ENCODE results near the gene ABRACL.
A peak's percentile ranks its signal among the peaks of the same experiment; 100 is the strongest.

ABRACL gene

DNA sequence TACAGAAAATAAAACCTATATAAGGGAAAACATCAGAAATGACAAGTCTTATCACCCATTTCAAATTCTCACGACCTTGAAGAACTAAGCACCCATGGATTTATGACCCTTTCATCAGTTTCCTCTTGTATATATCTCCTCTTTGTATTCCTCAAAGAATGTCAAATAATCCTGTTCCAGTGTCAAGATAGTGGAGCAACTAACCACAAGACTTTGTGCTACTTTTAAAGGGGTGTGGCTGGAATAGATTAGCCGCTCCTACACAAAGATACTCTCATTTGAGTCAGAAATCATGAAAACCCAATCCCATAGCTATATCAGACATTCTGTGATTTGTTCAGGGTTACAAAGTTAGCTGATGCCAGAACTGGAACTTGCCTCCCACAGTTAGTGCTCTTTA, 47.1 kb upstream of the ABRACL start:
- H3K4me3 ChIP-seq (replicated peaks; ENCODE audit: insufficient read depth, low read length): no peak overlapping the region
- DNase-seq (ENCODE audit: low read depth in 1 of 2, low spot score in 1 of 2): no peak
- no peaks in the 10 kb centered on the region for H3K27me3 ChIP-seq (ENCODE audit: insufficient read depth, poor library complexity, severe bottlenecking)
- TF ChIP-seq, protein P1, sequence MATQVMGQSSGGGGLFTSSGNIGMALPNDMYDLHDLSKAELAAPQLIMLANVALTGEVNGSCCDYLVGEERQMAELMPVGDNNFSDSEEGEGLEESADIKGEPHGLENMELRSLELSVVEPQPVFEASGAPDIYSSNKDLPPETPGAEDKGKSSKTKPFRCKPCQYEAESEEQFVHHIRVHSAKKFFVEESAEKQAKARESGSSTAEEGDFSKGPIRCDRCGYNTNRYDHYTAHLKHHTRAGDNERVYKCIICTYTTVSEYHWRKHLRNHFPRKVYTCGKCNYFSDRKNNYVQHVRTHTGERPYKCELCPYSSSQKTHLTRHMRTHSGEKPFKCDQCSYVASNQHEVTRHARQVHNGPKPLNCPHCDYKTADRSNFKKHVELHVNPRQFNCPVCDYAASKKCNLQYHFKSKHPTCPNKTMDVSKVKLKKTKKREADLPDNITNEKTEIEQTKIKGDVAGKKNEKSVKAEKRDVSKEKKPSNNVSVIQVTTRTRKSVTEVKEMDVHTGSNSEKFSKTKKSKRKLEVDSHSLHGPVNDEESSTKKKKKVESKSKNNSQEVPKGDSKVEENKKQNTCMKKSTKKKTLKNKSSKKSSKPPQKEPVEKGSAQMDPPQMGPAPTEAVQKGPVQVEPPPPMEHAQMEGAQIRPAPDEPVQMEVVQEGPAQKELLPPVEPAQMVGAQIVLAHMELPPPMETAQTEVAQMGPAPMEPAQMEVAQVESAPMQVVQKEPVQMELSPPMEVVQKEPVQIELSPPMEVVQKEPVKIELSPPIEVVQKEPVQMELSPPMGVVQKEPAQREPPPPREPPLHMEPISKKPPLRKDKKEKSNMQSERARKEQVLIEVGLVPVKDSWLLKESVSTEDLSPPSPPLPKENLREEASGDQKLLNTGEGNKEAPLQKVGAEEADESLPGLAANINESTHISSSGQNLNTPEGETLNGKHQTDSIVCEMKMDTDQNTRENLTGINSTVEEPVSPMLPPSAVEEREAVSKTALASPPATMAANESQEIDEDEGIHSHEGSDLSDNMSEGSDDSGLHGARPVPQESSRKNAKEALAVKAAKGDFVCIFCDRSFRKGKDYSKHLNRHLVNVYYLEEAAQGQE (IDR thresholded peaks at IDR 0.05; ENCODE audit: insufficient replicate concordance, low read depth): no peak
- TF ChIP-seq GABPA (IDR thresholded peaks at IDR 0.05; ENCODE audit: low read depth) (no peak), POLR2AphosphoS5 (IDR thresholded peaks at IDR 0.05; ENCODE audit: low read depth) (no peak), SPI1 (IDR thresholded peaks at IDR 0.05; ENCODE audit: borderline replicate concordance, low read depth) (no peak)
- TF ChIP-seq, protein P2, sequence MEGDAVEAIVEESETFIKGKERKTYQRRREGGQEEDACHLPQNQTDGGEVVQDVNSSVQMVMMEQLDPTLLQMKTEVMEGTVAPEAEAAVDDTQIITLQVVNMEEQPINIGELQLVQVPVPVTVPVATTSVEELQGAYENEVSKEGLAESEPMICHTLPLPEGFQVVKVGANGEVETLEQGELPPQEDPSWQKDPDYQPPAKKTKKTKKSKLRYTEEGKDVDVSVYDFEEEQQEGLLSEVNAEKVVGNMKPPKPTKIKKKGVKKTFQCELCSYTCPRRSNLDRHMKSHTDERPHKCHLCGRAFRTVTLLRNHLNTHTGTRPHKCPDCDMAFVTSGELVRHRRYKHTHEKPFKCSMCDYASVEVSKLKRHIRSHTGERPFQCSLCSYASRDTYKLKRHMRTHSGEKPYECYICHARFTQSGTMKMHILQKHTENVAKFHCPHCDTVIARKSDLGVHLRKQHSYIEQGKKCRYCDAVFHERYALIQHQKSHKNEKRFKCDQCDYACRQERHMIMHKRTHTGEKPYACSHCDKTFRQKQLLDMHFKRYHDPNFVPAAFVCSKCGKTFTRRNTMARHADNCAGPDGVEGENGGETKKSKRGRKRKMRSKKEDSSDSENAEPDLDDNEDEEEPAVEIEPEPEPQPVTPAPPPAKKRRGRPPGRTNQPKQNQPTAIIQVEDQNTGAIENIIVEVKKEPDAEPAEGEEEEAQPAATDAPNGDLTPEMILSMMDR (IDR thresholded peaks at IDR 0.05; ENCODE audit: insufficient read depth, low read length): no peak
- H3K27ac ChIP-seq (replicated peaks): no peak overlapping the region

DNA sequence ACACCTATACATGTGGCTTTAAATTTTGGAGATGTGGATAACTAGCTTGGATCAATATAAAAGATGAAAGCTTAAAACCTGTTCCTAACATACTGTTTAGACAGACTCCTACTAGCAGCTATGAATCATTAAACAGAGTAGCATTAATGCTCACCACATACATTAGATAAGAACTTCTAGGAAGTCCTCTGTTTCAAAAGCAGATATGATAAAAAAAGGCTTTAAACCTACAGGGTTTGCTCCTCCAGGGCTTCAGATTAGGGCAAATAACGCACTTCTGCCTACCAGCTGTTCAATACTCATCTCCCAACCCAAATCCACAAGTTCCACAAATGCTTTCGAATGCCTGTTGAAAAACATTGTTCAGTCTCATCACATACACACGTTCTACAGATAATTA, 42.0 kb upstream of the ABRACL start:
- peak overlapping the region; percentile 96 for H3K4me3 ChIP-seq (replicated peaks; ENCODE audit: insufficient read depth, low read length)
- DNase-seq (ENCODE audit: low read depth in 1 of 2, low spot score in 1 of 2): no peak
- no peaks in the 10 kb centered on the region for H3K27me3 ChIP-seq (ENCODE audit: insufficient read depth, poor library complexity, severe bottlenecking)
- peak overlapping the region; percentile 98 for H3K27ac ChIP-seq (replicated peaks)
- TF ChIP-seq GABPA (IDR thresholded peaks at IDR 0.05; ENCODE audit: low read depth) (no peak), POLR2AphosphoS5 (IDR thresholded peaks at IDR 0.05; ENCODE audit: low read depth) (no peak), SPI1 (IDR thresholded peaks at IDR 0.05; ENCODE audit: borderline replicate concordance, low read depth) (no peak)
- TF ChIP-seq, protein P1 (IDR thresholded peaks at IDR 0.05; ENCODE audit: insufficient replicate concordance, low read depth): no peak
- TF ChIP-seq, protein P2 (IDR thresholded peaks at IDR 0.05; ENCODE audit: insufficient read depth, low read length): no peak

DNA sequence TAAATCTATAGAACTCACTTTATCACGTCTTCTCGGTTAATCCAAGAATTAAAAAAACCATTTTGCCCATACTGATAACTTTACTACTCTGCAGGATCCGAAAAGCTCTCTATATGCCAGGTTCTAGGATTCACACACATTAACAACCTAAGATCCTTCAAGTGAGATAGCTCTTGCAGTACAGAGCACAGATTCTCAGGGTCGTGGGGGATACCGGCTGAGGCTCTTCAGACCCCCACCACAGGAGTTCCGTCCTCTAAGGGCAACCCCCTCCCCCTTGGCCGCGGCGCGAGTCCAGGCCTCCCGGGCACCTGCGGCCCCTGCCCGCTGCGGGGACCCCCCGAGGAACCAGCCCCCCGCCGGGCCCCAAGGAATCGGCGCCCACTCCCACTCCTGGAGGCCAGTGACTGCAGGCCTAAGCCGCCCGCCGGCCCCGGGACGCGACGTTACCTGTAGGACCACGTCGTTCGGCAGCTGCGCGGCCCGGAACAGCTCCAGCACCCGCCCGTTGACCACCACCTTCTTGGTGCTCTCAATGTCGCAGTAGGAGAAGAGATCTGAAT, 41.4 kb upstream of the ABRACL start:
- no peak for DNase-seq (ENCODE audit: low read depth in 1 of 2, low spot score in 1 of 2)
- H3K27ac ChIP-seq (replicated peaks): peak overlapping the region; percentile 98
- TF ChIP-seq, protein P1 (IDR thresholded peaks at IDR 0.05; ENCODE audit: insufficient replicate concordance, low read depth): no peak
- no peak for TF ChIP-seq SPI1 (IDR thresholded peaks at IDR 0.05; ENCODE audit: borderline replicate concordance, low read depth)
- no peak for TF ChIP-seq POLR2AphosphoS5 (IDR thresholded peaks at IDR 0.05; ENCODE audit: low read depth)
- no peak for TF ChIP-seq GABPA (IDR thresholded peaks at IDR 0.05; ENCODE audit: low read depth)
- H3K4me3 ChIP-seq (replicated peaks; ENCODE audit: insufficient read depth, low read length): peak overlapping the region; percentile 96
- H3K27me3 ChIP-seq (ENCODE audit: insufficient read depth, poor library complexity, severe bottlenecking): no peaks in the 10 kb centered on the region
